Immature natural killer cell (primary cell): ENCODE data around the gene ZMYND8. TPM values are rescaled to one million over a fixed set of nuclear protein-coding genes. Genes with fewer than 3 reads are reported as not detected.
"Not testable (repeated sequence)": the region's sequence is repeated elsewhere in the genome, so short reads cannot be mapped to it uniquely, and the experiment has no call there.

Experiments
- DNase-seq, 3 donors: peaks; one replicate each; pipeline ENCODE4 v3.0.0; 2022; ENCODE audit warnings: mixed read lengths in 1 of 3
- H3K27ac Mint-ChIP-seq, 6 donors: one replicate each; pipeline ENCODE4 v1.8.0; 2020; ENCODE audit warnings: mixed read lengths in 6 of 6, mild to moderate bottlenecking in 5 of 6, inconsistent platforms in 4 of 6, moderate library complexity in 3 of 6
- H3K27me3 Mint-ChIP-seq, 3 donors: one replicate each; pipeline ENCODE4 v1.8.0; 2020 to 2021; ENCODE audit warnings: low read depth in 3 of 3, mild to moderate bottlenecking in 3 of 3, mixed read lengths in 3 of 3, moderate library complexity in 3 of 3, inconsistent platforms in 1 of 3
- H3K36me3 Mint-ChIP-seq, 3 donors: one replicate each; pipeline ENCODE4 v1.8.0; 2020; ENCODE audit warnings: mixed read lengths in 3 of 3, inconsistent platforms in 2 of 3, mild to moderate bottlenecking in 2 of 3
- H3K4me1 Mint-ChIP-seq, 2 donors: one replicate each; pipeline ENCODE4 v1.8.0; 2020; ENCODE audit warnings: inconsistent platforms in 2 of 2, mild to moderate bottlenecking in 2 of 2, mixed read lengths in 2 of 2, moderate library complexity in 1 of 2
- H3K4me3 Mint-ChIP-seq, 5 donors: one replicate each; pipeline ENCODE4 v1.8.0; 2020; ENCODE audit warnings: mild to moderate bottlenecking in 5 of 5, mixed read lengths in 5 of 5, inconsistent platforms in 3 of 5, moderate library complexity in 3 of 5
- H3K9me3 Mint-ChIP-seq, 6 donors: one replicate each; pipeline ENCODE4 v1.8.0; 2020; ENCODE audit warnings: mild to moderate bottlenecking in 6 of 6, mixed read lengths in 6 of 6, inconsistent platforms in 4 of 6, moderate library complexity in 3 of 6
- polyA plus RNA-seq, 3 donors: library from polyadenylated mRNA; unstranded; fragments of 300-500 nt; fragmentation: Illumina TruSeq; gene quantifications; one replicate each; pipeline ENCODE4 v1.2.3, GENCODE V29; 2021

The ZMYND8 gene
- polyA plus RNA-seq, 3 donors from 2014 or later: 3.4 to 16.9 (median 5.1) TPM

GRCh38 chr20:47311211-47311610 is 45.3 kb downstream of the ZMYND8 start:
- H3K36me3 Mint-ChIP-seq: peaks cover 0 to 9% (median 4%) of the 10 kb centered on the region in 3 donors
- peaks cover 31 to 43% of the 10 kb centered on the region in 2 donors for H3K4me1 Mint-ChIP-seq
- DNase-seq: no peak
- H3K27ac Mint-ChIP-seq: peak overlapping the region in 4 of 6 donors; percentile 1 to 55 (median 32)
- no peaks in the 10 kb centered on the region for H3K9me3 Mint-ChIP-seq
- H3K27me3 Mint-ChIP-seq: peaks cover 0 to 2% (median 2%) of the 10 kb centered on the region in 3 donors
- H3K4me3 Mint-ChIP-seq: no peak overlapping the region

GRCh38 chr20:47310729-47311128 is 45.8 kb downstream of the ZMYND8 start:
- H3K4me1 Mint-ChIP-seq: peaks cover 31 to 43% of the 10 kb centered on the region in 2 donors
- no peak for DNase-seq
- peaks cover 0 to 2% (median 2%) of the 10 kb centered on the region in 3 donors for H3K27me3 Mint-ChIP-seq
- no peaks in the 10 kb centered on the region for H3K9me3 Mint-ChIP-seq
- peak overlapping the region in 5 of 6 donors; percentile 1 to 58 (median 32) for H3K27ac Mint-ChIP-seq
- peaks cover 0 to 13% (median 4%) of the 10 kb centered on the region in 3 donors for H3K36me3 Mint-ChIP-seq
- no peak overlapping the region for H3K4me3 Mint-ChIP-seq

GRCh38 chr20:47309806-47310426 is 46.6 kb downstream of the ZMYND8 start:
- Mint-ChIP-seq H3K27me3 (peaks cover 0 to 2% (median 2%) of the 10 kb centered on the region in 3 donors), H3K4me1 (peaks cover 29 to 40% of the 10 kb centered on the region in 2 donors), H3K9me3 (no peaks in the 10 kb centered on the region), H3K4me3 (no peak overlapping the region), H3K27ac (peak overlapping the region in 2 of 6 donors; percentile 24 to 45), H3K36me3 (peaks cover 0 to 15% (median 4%) of the 10 kb centered on the region in 3 donors)
- DNase-seq: no peak

- peak overlapping the region in 1 of 6 donors; percentile 45 for H3K27ac Mint-ChIP-seq
- no peak overlapping the region for H3K4me3 Mint-ChIP-seq
- DNase-seq: no peak
- no peaks in the 10 kb centered on the region for H3K9me3 Mint-ChIP-seq
- H3K36me3 Mint-ChIP-seq: peaks cover 0 to 15% (median 4%) of the 10 kb centered on the region in 3 donors
- peaks cover 0 to 2% (median 2%) of the 10 kb centered on the region in 3 donors for H3K27me3 Mint-ChIP-seq
- H3K4me1 Mint-ChIP-seq: peaks cover 29 to 39% of the 10 kb centered on the region in 2 donors
Measured at GRCh38 chr20:47309394-47309793, 47.1 kb downstream of the ZMYND8 start.

GRCh38 chr20:47307569-47307968 is 48.9 kb downstream of the ZMYND8 start:
- not testable (repeated sequence) for H3K27me3 Mint-ChIP-seq, H3K27ac Mint-ChIP-seq, DNase-seq, H3K4me3 Mint-ChIP-seq, H3K9me3 Mint-ChIP-seq
- Mint-ChIP-seq H3K4me1 (peaks cover 44 to 50% of the 10 kb centered on the region in 2 donors), H3K36me3 (peaks cover 0 to 18% (median 4%) of the 10 kb centered on the region in 3 donors)

- Mint-ChIP-seq H3K4me3 (no peak overlapping the region), H3K9me3 (no peaks in the 10 kb centered on the region), H3K27me3 (peaks cover 0 to 2% (median 2%) of the 10 kb centered on the region in 3 donors), H3K4me1 (peaks cover 43 to 50% of the 10 kb centered on the region in 2 donors), H3K27ac (peak overlapping the region; percentile 45 to 91 (median 86)), H3K36me3 (peaks cover 0 to 20% (median 4%) of the 10 kb centered on the region in 3 donors)
- no peak for DNase-seq
Measured at GRCh38 chr20:47306755-47307370, 49.6 kb downstream of the ZMYND8 start.

- no peak for DNase-seq
- Mint-ChIP-seq H3K4me3 (peak overlapping the region in 4 of 5 donors; percentile 19 to 47 (median 46)), H3K27me3 (peaks cover 0 to 2% (median 2%) of the 10 kb centered on the region in 3 donors), H3K27ac (peak overlapping the region; percentile 76 to 93 (median 87)), H3K9me3 (no peaks in the 10 kb centered on the region), H3K4me1 (peaks cover 45 to 47% of the 10 kb centered on the region in 2 donors), H3K36me3 (peaks cover 0 to 24% (median 8%) of the 10 kb centered on the region in 3 donors)
Measured at GRCh38 chr20:47306095-47306494, 50.4 kb downstream of the ZMYND8 start.

GRCh38 chr20:47305667-47306066 is 50.8 kb downstream of the ZMYND8 start:
- Mint-ChIP-seq H3K4me3 (peak overlapping the region in 4 of 5 donors; percentile 19 to 47 (median 46)), H3K27ac (peak overlapping the region; percentile 76 to 93 (median 87)), H3K27me3 (peaks cover 0 to 2% (median 0%) of the 10 kb centered on the region in 3 donors), H3K36me3 (peaks cover 0 to 22% (median 8%) of the 10 kb centered on the region in 3 donors), H3K9me3 (no peaks in the 10 kb centered on the region), H3K4me1 (peaks cover 41 to 43% of the 10 kb centered on the region in 2 donors)
- DNase-seq: peak; percentile 46 to 53 (median 50)

GRCh38 chr20:47304287-47304686 is 52.2 kb downstream of the ZMYND8 start:
- Mint-ChIP-seq H3K27ac (peak overlapping the region; percentile 58 to 85 (median 72)), H3K36me3 (peaks cover 5 to 26% (median 8%) of the 10 kb centered on the region in 3 donors)

GRCh38 chr20:47303736-47304135 is 52.8 kb downstream of the ZMYND8 start:
- peaks cover 40 to 49% of the 10 kb centered on the region in 2 donors for H3K4me1 Mint-ChIP-seq
- H3K27me3 Mint-ChIP-seq: peaks cover 0 to 2% (median 0%) of the 10 kb centered on the region in 3 donors
- no peak overlapping the region for H3K4me3 Mint-ChIP-seq
- H3K36me3 Mint-ChIP-seq: peaks cover 5 to 28% (median 9%) of the 10 kb centered on the region in 3 donors
- no peaks in the 10 kb centered on the region for H3K9me3 Mint-ChIP-seq
- DNase-seq: no peak
- H3K27ac Mint-ChIP-seq: peak overlapping the region in 5 of 6 donors; percentile 53 to 85 (median 59)

More at GRCh38 chr20:47304287-47304686, 52.2 kb downstream of the ZMYND8 start:
- H3K4me3 Mint-ChIP-seq: peak overlapping the region in 1 of 5 donors; percentile 21
- no peak for DNase-seq
- H3K4me1 Mint-ChIP-seq: peaks cover 40 to 49% of the 10 kb centered on the region in 2 donors
- H3K27me3 Mint-ChIP-seq: peaks cover 0 to 2% (median 0%) of the 10 kb centered on the region in 3 donors
- no peaks in the 10 kb centered on the region for H3K9me3 Mint-ChIP-seq

GRCh38 chr20:47300071-47300470 is 56.4 kb downstream of the ZMYND8 start:
- Mint-ChIP-seq H3K27me3 (no peaks in the 10 kb centered on the region), H3K4me1 (peaks cover 27 to 32% of the 10 kb centered on the region in 2 donors), H3K36me3 (peaks cover 12 to 44% (median 21%) of the 10 kb centered on the region in 3 donors)

GRCh38 chr20:47298624-47299023 is 57.9 kb downstream of the ZMYND8 start:
- H3K27me3 Mint-ChIP-seq: no peaks in the 10 kb centered on the region
- no peaks in the 10 kb centered on the region for H3K9me3 Mint-ChIP-seq
- peaks cover 20 to 33% of the 10 kb centered on the region in 2 donors for H3K4me1 Mint-ChIP-seq
- H3K27ac Mint-ChIP-seq: peak overlapping the region in 1 of 6 donors; percentile 45
- no peak for DNase-seq
- H3K36me3 Mint-ChIP-seq: peaks cover 24 to 57% (median 25%) of the 10 kb centered on the region in 3 donors
- no peak overlapping the region for H3K4me3 Mint-ChIP-seq

More at GRCh38 chr20:47300071-47300470, 56.4 kb downstream of the ZMYND8 start:
- H3K9me3 Mint-ChIP-seq: no peaks in the 10 kb centered on the region
- DNase-seq: no peak
- peak overlapping the region in 5 of 6 donors; percentile 14 to 74 (median 62) for H3K27ac Mint-ChIP-seq
- H3K4me3 Mint-ChIP-seq: no peak overlapping the region

GRCh38 chr20:47297746-47298145 is 58.8 kb downstream of the ZMYND8 start:
- peaks cover 26 to 58% (median 28%) of the 10 kb centered on the region in 3 donors for H3K36me3 Mint-ChIP-seq
- peaks cover 14 to 27% of the 10 kb centered on the region in 2 donors for H3K4me1 Mint-ChIP-seq
- H3K27me3 Mint-ChIP-seq: no peaks in the 10 kb centered on the region
- no peaks in the 10 kb centered on the region for H3K9me3 Mint-ChIP-seq
- H3K27ac Mint-ChIP-seq: peak overlapping the region in 2 of 6 donors; percentile 34 to 57
- no peak overlapping the region for H3K4me3 Mint-ChIP-seq
- DNase-seq: no peak

- no peaks in the 10 kb centered on the region for H3K27me3 Mint-ChIP-seq
- peaks cover 10 to 23% of the 10 kb centered on the region in 2 donors for H3K4me1 Mint-ChIP-seq
- no peak for DNase-seq
- H3K36me3 Mint-ChIP-seq: peaks cover 30 to 62% (median 31%) of the 10 kb centered on the region in 3 donors
- no peaks in the 10 kb centered on the region for H3K9me3 Mint-ChIP-seq
- peak overlapping the region in 2 of 6 donors; percentile 6 to 32 for H3K27ac Mint-ChIP-seq
- no peak overlapping the region for H3K4me3 Mint-ChIP-seq
Measured at GRCh38 chr20:47296950-47297349, 59.5 kb downstream of the ZMYND8 start.
